HL-60 (cell line): Measurements from ENCODE around the gene MAN2B1.

Experiments used
- DNase-seq, 2 experiments: peaks; one replicate each; pipeline ENCODE4 v3.0.0-alpha.2; 2010 to 2020; ENCODE audit warnings: low read depth in 1 of 2, low spot score in 1 of 2
- H3K27ac ChIP-seq: fragments of 250-450 bp; sonication (Bioruptor Pico); replicated peaks from 2 replicates; pipeline ENCODE4 v1.5.1; 2020; ENCODE audit warnings: mild to moderate bottlenecking, moderate library complexity
- H3K27me3 ChIP-seq: fragments of 250-450 bp; sonication (Bioruptor Pico); 2 replicates; pipeline ENCODE4 v1.5.1; 2021; ENCODE audit warnings: mild to moderate bottlenecking, moderate library complexity; ENCODE audit not compliant: insufficient read depth, poor library complexity, severe bottlenecking
- H3K4me3 ChIP-seq: replicated peaks from 2 replicates; pipeline ENCODE4 v1.5.1; 2011; ENCODE audit warnings: mild to moderate bottlenecking, control low read depth, low read length; ENCODE audit not compliant: insufficient read depth
- CTCF ChIP-seq: IDR thresholded peaks from one replicate; pipeline ENCODE4 v1.5.1; 2011; ENCODE audit warnings: low read length, control low read depth, inconsistent platforms; ENCODE audit not compliant: insufficient read depth
- GABPA ChIP-seq: IDR thresholded peaks from 2 replicates; pipeline ENCODE4 v1.6.1; 2012; ENCODE audit warnings: low read depth
- POLR2AphosphoS5 ChIP-seq: IDR thresholded peaks from 2 replicates; pipeline ENCODE4 v1.6.1; 2012; ENCODE audit warnings: low read depth
- REST ChIP-seq: IDR thresholded peaks from 2 replicates; pipeline ENCODE4 v1.6.1; 2012; ENCODE audit warnings: low read depth; ENCODE audit not compliant: insufficient replicate concordance
- SPI1 ChIP-seq: IDR thresholded peaks from 2 replicates; pipeline ENCODE4 v1.6.1; 2012; ENCODE audit warnings: low read depth, mild to moderate bottlenecking, borderline replicate concordance

Gene MAN2B1

GRCh38 chr19:12636631-12637030, 29.9 kb downstream of the MAN2B1 start:
- no peak for DNase-seq
- TF ChIP-seq GABPA, result no peak
- TF ChIP-seq SPI1, result no peak
- TF ChIP-seq POLR2AphosphoS5, result no peak
- no peak for TF ChIP-seq REST
- TF ChIP-seq CTCF, result no peak
- no peak overlapping the region for H3K27ac ChIP-seq
- H3K4me3 ChIP-seq, result no peak overlapping the region
- no peaks in the 10 kb centered on the region for H3K27me3 ChIP-seq

GRCh38 chr19:12629215-12629614, 37.3 kb downstream of the MAN2B1 start:
- no peak for DNase-seq
- Histone ChIP-seq H3K27ac (no peak overlapping the region), H3K27me3 (no peaks in the 10 kb centered on the region), H3K4me3 (no peak overlapping the region)
- TF ChIP-seq POLR2AphosphoS5, result no peak
- no peak for TF ChIP-seq CTCF
- no peak for TF ChIP-seq SPI1
- no peak for TF ChIP-seq GABPA
- TF ChIP-seq REST, result no peak

DNA sequence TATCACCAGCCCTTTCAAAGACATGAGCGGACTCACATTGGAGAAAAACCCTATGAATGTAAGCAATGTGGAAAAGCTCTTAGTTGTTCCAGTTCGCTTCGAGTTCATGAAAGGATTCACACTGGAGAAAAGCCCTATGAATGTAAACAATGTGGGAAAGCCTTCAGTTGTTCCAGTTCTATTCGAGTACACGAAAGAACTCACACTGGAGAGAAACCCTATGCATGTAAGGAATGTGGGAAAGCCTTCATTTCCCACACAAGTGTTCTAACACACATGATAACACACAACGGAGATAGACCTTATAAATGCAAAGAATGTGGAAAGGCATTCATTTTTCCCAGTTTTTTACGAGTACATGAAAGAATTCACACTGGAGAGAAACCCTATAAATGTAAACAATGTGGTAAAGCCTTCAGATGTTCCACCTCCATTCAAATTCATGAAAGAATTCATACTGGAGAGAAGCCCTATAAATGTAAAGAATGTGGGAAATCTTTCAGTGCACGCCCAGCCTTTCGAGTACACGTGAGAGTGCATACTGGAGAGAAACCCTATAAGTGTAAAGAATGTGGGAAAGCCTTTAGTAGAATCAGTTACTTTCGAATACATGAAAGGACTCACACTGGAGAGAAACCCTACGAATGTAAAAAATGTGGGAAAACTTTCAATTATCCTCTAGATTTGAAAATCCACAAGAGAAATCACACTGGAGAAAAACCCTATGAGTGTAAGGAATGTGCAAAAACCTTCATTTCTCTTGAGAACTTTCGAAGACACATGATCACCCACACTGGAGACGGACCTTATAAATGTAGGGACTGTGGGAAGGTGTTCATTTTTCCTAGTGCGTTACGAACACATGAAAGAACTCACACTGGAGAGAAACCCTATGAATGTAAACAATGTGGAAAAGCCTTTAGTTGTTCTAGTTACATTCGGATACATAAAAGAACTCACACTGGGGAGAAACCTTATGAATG, 38.2 kb downstream of the MAN2B1 start:
- Histone ChIP-seq H3K27ac (no peak overlapping the region), H3K4me3 (no peak overlapping the region), H3K27me3 (no peaks in the 10 kb centered on the region)
- no peak for DNase-seq
- no peak for TF ChIP-seq SPI1

GRCh38 chr19:12626958-12627357, 39.6 kb downstream of the MAN2B1 start:
- no peak overlapping the region for H3K27ac ChIP-seq
- no peak for TF ChIP-seq CTCF
- no peak for TF ChIP-seq GABPA
- TF ChIP-seq POLR2AphosphoS5, result no peak
- no peak overlapping the region for H3K4me3 ChIP-seq

More at GRCh38 chr19:12626958-12627357, 39.6 kb downstream of the MAN2B1 start:
- no peak for DNase-seq
- H3K27me3 ChIP-seq, result no peaks in the 10 kb centered on the region
